ENCODE measurements around the gene KRTAP4-8. TPM values are rescaled to one million over a fixed set of nuclear protein-coding genes. Genes with fewer than 3 reads are reported as not detected.
"Not testable (repeated sequence)": the region's sequence is repeated elsewhere in the genome, so short reads cannot be mapped to it uniquely, and the experiment has no call there.

The KRTAP4-8 gene
- total and polyA plus RNA-seq, 11 donors = not detected

DNA sequence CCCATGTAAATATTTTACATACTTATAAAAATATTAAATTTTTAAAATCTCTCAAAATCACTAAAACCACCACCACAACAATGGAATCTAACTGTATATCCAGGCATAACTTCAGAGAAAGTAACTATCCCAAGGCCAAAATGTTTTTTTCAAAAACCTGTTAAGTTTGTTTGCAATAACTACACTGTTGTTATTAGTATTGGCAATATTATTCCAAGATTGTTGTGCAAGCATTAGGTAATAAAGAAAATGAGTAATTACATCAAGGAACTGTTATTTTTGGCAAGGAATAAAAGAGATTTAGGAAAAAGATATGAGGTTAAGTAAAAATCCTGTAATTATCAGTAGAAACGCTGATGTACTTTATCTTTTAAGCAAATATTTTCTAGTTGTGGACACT lies 29.4 kb upstream of the KRTAP4-8 start:
- TF ChIP-seq, protein P1, sequence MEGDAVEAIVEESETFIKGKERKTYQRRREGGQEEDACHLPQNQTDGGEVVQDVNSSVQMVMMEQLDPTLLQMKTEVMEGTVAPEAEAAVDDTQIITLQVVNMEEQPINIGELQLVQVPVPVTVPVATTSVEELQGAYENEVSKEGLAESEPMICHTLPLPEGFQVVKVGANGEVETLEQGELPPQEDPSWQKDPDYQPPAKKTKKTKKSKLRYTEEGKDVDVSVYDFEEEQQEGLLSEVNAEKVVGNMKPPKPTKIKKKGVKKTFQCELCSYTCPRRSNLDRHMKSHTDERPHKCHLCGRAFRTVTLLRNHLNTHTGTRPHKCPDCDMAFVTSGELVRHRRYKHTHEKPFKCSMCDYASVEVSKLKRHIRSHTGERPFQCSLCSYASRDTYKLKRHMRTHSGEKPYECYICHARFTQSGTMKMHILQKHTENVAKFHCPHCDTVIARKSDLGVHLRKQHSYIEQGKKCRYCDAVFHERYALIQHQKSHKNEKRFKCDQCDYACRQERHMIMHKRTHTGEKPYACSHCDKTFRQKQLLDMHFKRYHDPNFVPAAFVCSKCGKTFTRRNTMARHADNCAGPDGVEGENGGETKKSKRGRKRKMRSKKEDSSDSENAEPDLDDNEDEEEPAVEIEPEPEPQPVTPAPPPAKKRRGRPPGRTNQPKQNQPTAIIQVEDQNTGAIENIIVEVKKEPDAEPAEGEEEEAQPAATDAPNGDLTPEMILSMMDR (IDR thresholded peaks at IDR 0.05) = no peak
- TF ChIP-seq POLR2A (IDR thresholded peaks at IDR 0.05) = no peak
- Histone ChIP-seq H3K4me1 (no peaks in the 10 kb centered on the region), H3K9me3 (peaks cover 0 to 7% (median 0%) of the 10 kb centered on the region in 12 donors), H3K4me3 (no peak overlapping the region), H3K36me3 (no peaks in the 10 kb centered on the region), H3K27ac (no peak overlapping the region), H3K27me3 (peaks cover 0 to 5% (median 0%) of the 10 kb centered on the region in 9 donors)
- WGBS, 4 donors = 56 to 67% (median 64%) methylated on average over 1 of the region's 1 CpG
- DNase-seq (no peak), ATAC-seq (no peak)
- intact Hi-C loops (cut with DNase I) = no loop called here

DNA sequence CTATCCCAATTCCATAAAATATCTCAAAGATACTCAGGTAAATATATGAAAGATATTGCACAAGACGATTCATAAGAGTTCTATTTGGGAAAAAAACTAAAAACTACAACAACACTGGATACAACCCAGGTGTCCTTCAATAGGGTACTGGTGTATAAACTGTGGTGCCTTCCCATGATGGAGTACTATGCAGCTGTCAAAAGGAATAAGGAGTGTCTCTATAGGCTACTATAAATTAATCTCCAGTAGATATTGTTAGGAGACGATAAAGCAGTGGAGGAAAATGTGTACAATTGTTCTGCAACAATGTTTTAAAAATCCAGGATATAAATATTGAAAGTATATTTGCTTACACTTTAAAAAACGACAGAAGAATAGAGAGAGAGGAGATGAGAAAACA lies 28.5 kb upstream of the KRTAP4-8 start:
- H3K27me3 ChIP-seq = peaks cover 0 to 5% (median 0%) of the 10 kb centered on the region in 9 donors
- 83 to 88% (median 85%) methylated on average over 3 of the region's 3 CpGs for WGBS, 4 donors
- ATAC-seq (no peak), DNase-seq (no peak)
- H3K4me3 ChIP-seq = no peak overlapping the region
- H3K27ac ChIP-seq = no peak overlapping the region
- TF ChIP-seq, protein P1 (IDR thresholded peaks at IDR 0.05) = no peak
- no peak for TF ChIP-seq POLR2A (IDR thresholded peaks at IDR 0.05)
- no peaks in the 10 kb centered on the region for H3K4me1 ChIP-seq
- intact Hi-C loops (cut with DNase I) = no loop called here
- no peaks in the 10 kb centered on the region for H3K36me3 ChIP-seq
- H3K9me3 ChIP-seq = peaks cover 0 to 7% (median 0%) of the 10 kb centered on the region in 12 donors

DNA sequence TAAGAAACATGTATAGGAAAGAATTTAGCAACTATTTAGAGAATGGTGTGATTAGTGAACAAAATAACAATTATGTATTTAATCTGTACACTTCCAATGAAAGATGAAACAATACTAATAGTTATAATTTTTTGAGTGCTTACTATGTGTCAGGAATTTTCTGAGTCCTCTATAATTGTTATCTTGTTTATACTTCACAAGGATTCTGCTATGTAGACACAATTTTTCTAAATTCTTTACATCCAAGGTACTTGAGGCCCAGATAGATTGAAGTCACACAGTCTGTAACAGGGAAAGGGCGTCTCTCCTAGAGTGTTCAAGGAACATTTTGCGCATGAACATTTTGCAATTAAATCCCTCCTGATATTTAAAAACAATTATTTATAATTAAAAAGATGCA lies 27.1 kb upstream of the KRTAP4-8 start:
- H3K27ac ChIP-seq = no peak overlapping the region
- no peak overlapping the region for H3K4me3 ChIP-seq
- H3K36me3 ChIP-seq = no peaks in the 10 kb centered on the region
- 92 to 97% (median 93%) methylated on average over 2 of the region's 2 CpGs for WGBS, 4 donors
- DNase-seq (no peak), ATAC-seq (no peak)
- TF ChIP-seq, protein P1 (IDR thresholded peaks at IDR 0.05) = no peak
- TF ChIP-seq POLR2A (IDR thresholded peaks at IDR 0.05) = no peak
- peaks cover 0 to 7% (median 0%) of the 10 kb centered on the region in 12 donors for H3K9me3 ChIP-seq
- H3K27me3 ChIP-seq = peaks cover 0 to 5% (median 0%) of the 10 kb centered on the region in 9 donors
- no peaks in the 10 kb centered on the region for H3K4me1 ChIP-seq
- intact Hi-C loops (cut with DNase I) = no loop called here

DNA sequence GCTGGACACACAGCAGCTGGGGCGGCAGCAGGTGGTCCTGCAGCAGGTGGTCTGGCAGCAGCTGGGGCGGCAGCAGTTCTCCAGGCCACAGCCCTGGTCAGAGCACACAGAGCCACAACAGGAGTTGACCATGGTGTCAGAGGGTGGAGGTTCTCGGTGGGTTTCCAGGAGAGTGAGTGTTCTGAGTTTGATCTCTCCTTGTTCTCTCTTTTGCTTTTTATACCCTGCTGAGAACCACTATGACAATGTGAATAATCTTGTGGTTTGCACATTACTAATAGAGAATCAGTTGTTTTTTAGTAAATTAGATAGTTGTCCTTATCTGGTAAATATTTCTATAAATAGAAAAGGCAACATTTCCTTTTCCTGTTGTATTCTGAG lies 26.0 kb upstream of the KRTAP4-8 start, which contains the start of gene KRTAP4-12:
Gene KRTAP4-12, minus strand, starts transcription at position 192 of the 381 bp plus-strand sequence. Its CDS starts 60 bp downstream, at position 132.
- H3K9me3 ChIP-seq; H3K4me1 ChIP-seq; H3K36me3 ChIP-seq; intact Hi-C loops (cut with DNase I); H3K4me3 ChIP-seq; DNase-seq; ATAC-seq; H3K27me3 ChIP-seq; H3K27ac ChIP-seq: not testable (repeated sequence)
- 28 to 72% (median 59%) methylated on average over 3 of the region's 3 CpGs for WGBS, 4 donors

DNA sequence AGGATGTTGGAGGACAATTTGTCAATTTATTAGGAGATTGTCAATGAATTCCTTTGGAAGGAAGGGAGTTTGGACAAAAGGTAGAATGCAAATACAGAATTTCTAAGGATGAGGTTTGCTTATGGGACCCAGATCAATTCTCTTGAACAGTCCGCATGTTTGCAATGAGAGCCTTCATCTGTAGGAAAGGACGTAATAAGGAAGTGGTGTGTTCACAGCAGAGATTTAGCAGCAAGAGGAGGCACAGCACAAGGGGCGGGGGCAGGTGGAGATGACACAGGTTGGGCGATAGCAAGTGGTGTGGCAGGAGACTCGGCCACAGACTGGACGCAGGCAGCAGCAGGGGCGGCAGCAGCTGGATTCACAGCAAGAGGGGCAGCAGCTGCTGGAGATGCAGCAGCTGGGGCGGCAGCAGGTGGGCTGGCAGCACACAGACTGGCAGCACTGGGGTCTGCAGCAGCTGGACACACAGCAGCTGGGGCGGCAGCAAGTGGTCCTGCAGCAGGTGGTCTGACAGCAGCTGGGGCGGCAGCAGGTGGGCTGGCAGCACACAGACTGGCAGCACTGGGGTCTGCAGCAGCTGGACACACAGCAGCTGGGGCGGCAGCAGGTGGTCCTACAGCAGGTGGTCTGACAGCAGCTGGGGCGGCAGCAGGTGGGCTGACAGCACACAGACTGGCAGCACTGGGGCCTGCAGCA lies 25.5 kb upstream of the KRTAP4-8 start:
- ATAC-seq; H3K4me1 ChIP-seq; intact Hi-C loops (cut with DNase I); H3K9me3 ChIP-seq; H3K36me3 ChIP-seq; H3K4me3 ChIP-seq; H3K27ac ChIP-seq; DNase-seq: not testable (repeated sequence)
- 75 to 80% (median 75%) methylated on average over 9 to 12 of the region's 12 CpGs for WGBS, 4 donors
- H3K27me3 ChIP-seq = peaks cover 0 to 13% (median 0%) of the 10 kb centered on the region in 9 donors
